T1000 (cell line): ENCODE data around the gene NFIA.
"Not testable (repeated sequence)": the region's sequence is repeated elsewhere in the genome, so short reads cannot be mapped to it uniquely, and the experiment has no call there.

Experiments used
- DNase-seq: peaks from one replicate; lab custom pipeline; 2025; ENCODE audit warnings: mixed read lengths; lab: John Stamatoyannopoulos, UW

NFIA gene

DNA sequence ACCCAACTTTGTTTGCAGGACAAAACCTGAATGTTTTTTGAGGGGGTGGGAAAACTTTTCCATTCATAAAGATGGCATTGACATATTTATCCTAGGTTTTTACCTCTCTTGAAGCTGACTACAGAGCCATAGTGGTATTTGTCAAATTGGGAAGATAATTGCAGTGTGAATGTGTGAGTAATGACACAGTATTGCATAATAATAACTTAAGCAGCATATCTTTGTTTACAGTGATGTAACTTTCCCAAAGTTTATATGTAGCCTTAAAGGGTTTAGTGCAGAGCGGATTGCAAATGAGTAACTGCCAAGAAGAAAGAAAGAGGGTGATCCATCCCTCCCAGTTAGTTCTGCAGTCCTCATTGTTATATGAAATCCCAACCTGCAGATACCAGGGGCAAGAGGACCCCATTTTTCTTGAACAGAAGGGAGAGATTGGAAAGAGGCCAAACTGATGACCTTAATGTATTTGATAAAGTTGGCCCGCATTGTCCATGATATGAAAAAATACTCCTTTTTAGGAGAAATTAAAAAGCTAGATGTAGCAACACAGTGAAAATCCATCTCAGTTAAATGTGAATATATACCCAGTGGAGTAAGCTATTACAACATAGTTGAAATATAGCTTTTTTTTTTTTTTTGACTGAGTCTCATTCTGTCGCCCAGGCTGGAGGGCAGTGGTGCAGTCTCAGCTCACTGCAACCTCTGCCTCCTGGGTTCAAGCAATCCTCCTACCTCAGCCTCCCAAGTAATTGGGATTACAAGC lies 23.7 kb upstream of the NFIA start:
- DNase-seq, result no peak

- DNase-seq, result not testable (repeated sequence)
Measured at GRCh38 chr1:61061601-61062000, 20.8 kb upstream of the NFIA start.

- DNase-seq, result no peak
Measured at GRCh38 chr1:61064673-61065072, 17.7 kb upstream of the NFIA start.

- DNase-seq, result no peak
Measured at GRCh38 chr1:61067446-61068019, 14.8 kb upstream of the NFIA start.

DNA sequence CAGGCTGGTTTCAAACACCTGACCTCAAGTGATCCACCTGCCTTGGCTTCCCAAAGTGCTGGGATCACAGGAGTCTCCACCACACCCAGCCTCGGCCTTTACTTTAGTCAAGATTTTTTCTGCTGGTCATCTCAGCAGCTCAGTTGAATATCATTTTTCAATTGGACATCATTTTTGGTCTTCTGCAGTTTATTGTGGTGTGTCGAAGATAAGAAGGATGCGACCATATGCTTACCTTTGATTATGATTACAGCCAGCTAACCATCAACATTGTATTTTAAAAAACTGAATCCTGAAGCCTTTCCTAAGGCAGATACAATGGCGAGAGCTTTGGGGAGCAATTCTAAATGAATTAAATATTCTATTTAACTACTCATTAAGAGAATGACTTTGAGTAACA lies 12.3 kb upstream of the NFIA start:
- DNase-seq, result no peak

DNA sequence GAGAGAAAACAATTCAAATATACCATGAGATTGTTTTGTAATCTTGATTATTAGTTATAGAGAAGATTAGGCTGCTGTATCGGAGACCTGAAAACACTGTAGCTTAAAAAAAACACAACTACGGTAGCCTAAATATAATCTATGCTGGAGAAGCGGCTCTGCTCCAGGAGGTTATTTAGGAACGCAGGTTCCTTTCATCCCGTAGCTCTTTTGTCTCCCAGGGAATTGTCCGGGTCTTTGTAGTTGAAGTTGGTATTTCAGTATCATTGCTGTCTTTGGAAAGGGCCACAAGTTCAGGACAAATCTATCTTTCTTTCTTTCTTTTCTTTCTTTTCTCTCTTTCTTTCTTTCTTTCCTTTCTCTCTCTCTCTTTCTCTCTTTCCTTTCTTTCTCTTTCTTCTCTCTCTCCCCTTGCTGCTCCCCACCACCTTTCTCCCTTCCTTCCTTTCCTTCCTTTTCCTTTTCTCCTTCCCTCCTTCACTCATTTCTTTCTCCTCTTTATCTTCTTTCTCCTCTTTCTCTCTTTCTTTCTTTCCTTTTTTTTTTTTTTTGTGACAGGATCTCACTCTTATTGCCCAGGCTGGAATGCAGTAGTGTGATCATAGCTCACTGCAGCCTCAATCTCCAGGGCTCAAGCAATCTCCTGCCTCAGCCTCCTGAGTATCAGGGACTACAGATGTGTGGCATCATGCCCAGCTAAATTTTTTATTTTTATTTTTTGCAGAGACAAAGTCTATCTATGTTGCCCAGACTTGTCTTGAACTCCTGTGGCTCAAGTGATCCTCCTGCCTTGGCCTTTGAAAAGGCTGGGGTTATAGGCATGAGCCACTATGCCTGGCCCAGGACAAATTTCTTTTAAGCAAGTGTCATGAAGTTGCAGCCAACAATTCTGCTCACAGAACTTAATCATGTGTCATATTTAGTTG lies 10.9 kb upstream of the NFIA start:
- DNase-seq, result no peak

GRCh38 chr1:61073871-61074270 lies 8.5 kb upstream of the NFIA start:
- DNase-seq, result no peak

GRCh38 chr1:61075833-61076232 lies 6.5 kb upstream of the NFIA start:
- DNase-seq, result not testable (repeated sequence)

DNA sequence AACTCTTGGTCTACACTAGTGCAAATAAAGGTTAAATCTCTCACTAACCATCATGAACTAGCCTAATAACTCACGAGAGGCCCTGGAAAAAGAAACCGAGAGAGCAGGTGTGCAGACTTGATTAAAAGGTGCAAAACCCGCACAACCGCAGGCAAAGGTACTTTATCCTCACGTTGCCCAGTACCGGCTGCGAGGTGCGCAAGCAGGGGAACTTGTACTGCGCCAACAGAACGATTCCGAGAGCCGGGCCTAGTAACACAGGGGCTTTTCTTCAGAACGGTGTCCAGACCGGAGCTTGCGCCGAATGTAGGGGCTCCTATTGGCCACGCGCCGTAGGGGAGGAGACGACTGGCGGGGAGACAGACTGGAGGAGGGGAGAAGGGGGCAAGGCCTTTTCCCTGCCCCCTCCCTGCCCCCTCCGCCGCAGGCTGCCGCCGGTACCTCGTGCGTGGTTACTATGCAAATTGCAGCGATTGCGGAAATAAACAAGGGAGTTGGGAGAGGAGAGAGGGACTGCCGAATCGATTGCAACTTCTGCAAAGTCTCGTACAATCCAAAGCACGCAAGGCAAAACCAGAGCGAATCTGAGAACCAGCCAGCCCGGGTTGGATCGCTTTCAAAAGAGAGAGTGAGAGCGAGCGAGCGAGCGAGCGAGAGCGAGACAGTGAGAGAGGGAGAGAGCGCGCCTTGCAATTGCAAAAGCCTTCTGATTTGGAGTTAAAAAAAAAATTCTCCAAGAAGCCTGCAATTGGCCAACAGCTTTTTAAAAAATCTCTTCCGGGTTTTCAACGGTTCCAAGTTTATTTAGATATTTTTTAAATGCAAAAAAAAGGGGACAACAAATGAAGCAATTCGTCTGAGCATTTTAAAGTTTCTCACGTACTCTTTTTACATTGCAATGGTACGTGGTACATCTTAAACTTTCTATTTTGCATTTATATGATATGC lies 5.4 kb upstream of the NFIA start:
- DNase-seq, result peak; percentile 71

DNA sequence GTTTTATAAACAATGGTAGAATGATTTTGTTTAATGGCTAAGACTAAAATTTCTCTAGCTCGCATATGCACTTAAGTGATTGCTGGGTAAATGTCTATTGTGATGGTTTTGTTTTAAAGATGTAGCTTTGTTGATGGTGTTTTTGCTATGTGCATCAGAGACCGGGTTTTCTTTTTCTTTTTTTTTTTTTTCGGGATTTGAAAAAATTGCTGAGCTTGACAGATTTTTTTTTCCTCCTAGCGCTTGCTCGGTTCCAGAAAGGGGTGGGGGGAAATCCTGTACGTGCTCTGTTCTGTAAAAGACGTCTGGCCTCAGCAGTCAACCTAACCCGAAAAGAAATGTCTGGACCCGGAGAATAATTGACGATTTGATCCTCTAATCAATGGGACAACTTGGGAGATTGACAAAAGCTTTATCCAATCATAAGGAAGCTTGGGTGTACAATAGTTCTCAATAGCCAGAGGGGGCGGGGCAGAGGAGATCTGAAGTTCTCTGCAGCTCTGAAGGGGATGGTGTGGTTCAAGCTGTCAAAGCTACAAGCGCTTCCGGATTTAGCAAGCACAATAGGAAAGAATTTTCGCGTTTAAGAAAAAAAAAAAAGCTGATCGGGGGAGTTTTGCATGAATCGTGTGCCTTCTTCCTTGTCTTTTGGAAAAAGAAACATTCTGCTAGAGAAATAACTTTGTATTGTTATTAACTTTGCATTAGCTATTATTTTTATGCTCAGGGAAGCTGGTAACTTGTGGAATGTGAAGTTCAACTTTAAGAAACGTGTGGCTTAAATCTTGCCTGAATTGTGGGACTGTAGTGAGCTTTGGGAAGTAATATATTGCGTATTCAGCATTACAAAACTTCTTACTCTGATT lies 4.5 kb upstream of the NFIA start:
- peak; percentile 82 for DNase-seq

DNA sequence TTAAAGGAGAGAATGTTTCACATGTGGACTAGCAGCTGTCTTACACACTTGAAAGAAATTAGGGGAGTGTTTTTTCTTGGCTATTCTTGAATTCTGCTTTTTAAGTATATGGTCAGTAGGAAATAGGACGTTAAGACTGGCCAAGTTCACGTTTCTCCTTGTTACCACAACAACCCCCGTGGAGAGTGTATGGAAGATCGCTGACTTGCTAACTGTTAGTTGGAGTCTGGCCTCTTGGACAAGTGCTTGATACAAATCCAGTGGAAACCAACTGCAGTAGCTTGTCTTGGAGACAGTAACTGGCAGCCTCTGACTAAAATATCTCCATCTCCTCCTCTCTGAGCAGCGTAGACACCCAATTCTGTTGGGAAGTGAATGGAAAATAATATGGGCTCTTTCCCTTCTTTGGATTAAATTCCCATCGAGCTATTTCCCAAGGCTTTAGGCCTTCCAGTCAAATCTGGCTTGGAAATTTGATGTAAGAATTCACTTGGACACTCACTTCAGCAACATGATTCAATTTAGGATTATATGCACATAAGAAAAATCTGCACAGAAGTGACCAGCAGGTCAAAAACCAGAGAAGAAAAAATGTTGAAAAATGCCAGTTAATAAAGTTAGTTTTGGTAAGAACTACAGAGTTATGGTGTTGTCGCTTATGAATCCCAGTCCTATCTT lies 3.6 kb upstream of the NFIA start:
- DNase-seq, result no peak

DNA sequence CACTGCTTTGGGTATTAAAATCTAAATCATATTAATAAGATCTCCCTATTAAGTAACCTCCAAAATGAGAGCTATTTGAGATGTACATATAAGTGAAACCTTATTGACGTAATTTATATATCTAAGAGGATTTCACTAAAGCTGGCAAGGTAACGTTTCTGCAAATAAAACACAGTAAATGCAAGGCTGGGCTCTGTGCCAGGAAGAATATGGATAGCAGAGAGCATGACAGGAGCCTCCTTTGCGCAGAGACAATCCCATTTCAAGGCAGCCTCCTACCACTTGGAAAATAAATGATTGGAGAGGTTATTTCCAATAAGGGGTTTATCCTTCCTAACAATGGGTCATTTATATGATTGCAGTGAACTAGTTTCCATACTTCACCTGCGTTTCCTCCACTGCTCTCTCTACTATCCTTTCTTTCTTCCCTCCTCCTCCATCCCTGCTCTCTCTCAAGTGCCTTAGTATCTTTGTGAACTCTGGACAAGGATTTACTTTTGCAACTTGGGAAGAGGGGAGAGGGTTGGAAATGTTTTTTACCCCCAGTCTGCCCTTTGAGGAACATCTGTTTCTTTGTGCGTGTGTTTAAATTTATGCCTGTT lies 3.0 kb upstream of the NFIA start:
- DNase-seq, result no peak

GRCh38 chr1:61079898-61080336 lies 2.4 kb upstream of the NFIA start:
- peak; percentile 11 for DNase-seq

DNA sequence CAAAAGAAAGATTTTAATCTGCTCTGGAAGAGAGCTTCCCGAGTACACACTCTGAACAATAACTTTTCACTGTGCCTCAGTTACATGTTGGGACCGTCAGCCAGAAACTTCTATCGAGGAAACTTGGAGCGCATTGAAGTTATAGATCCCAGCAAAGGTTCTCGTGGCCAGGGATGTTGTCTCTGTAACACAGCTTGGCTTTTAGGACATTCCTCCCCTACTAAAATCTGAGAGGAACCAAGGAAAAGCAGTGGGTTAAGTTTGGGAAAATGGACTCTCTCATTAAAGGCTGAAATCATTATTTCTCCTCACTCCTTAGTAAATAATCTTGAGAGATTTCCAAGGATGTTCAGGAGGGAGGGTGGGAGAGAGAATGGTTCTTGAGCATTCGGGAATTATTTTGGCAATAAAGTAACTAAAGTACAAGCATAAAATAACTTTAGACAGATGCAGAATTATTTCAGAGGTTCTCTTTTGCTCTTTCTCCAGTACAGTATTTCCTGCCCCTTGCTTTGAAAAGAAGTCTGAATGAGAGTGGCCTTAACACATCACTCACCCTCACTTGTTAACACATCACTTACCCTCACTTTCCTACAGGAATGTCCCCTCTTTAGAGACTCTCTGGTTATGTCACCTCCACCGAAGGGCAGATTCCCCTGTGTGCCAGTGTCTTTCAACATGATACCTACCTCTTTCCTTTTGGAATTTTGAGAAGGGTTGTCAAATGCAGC lies 1.8 kb upstream of the NFIA start:
- no peak for DNase-seq

GRCh38 chr1:61081144-61081685 lies 1.1 kb upstream of the NFIA start:
- DNase-seq, result no peak

GRCh38 chr1:61081686-61082310 lies 563 bp upstream of the NFIA start:
- DNase-seq, result no peak

DNA sequence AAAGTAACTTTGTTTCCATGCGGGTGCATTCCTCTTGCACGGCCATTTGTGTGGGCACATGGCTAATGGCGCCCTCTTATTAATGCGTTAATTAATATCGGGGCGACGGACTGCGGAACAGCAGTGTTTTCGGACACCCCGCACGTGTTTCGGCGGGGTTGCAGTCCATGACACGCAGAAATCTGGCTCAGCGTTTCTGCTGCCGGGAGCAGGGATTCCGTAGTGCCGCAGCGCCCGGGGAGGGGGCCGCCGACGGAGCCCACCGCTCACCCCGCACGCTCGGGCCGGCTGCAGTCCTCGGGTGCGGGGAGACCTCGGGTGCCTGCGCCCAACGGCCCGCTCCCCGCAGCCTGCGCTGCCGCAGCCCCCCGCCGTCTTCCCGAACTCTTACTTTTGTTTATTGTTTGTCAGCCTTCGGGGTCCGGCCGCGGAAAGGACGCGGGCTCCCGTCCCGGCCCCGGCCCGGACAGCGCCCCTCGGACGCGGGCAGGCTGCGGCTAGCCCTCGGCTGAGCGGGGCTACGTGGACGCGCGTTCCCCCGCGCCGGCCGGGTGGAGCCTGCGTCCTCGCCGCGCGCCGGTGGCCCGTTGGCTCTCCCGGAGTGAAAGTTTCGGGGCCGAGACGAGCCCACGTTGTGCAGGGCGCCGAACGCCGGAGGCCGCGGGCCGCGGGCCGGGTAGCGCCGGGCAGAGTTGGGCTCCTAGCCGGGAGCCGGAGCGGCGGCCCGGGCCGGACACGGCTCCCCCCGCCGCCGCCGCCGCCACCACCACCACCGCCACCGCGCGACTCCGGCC lies 849 bp downstream of the NFIA start:
- peak; percentile 10 for DNase-seq
